ENCODE results near the gene PAPPA.

PAPPA gene

GRCh38 chr9:116247791-116248374, 94.3 kb downstream of the PAPPA start:
- Histone ChIP-seq H3K36me3 (replicated peaks) (peaks cover 42% of the 10 kb centered on the region), H3K27ac (no peak overlapping the region), H3K27me3 (replicated peaks) (no peaks in the 10 kb centered on the region), H3K4me3 (ENCODE audit: low read depth, low read length) (no peak overlapping the region)
- TF ChIP-seq CTCF (IDR thresholded peaks at IDR 0.05; ENCODE audit: low read depth, low read length, missing control alignments): no peak
- DNase-seq: no peak
- in situ Hi-C loops (cut with HindIII; ENCODE audit: low pct_ligation_motif_present, low sequenced_read_pairs): no loop called here

- Histone ChIP-seq H3K27ac (no peak overlapping the region), H3K36me3 (replicated peaks) (peaks cover 39% of the 10 kb centered on the region), H3K27me3 (replicated peaks) (no peaks in the 10 kb centered on the region), H3K4me3 (ENCODE audit: low read depth, low read length) (no peak overlapping the region)
- no peak for TF ChIP-seq CTCF (IDR thresholded peaks at IDR 0.05; ENCODE audit: low read depth, low read length, missing control alignments)
- no peak for DNase-seq
- in situ Hi-C loops (cut with HindIII; ENCODE audit: low pct_ligation_motif_present, low sequenced_read_pairs): no loop called here
Measured at GRCh38 chr9:116250891-116251290, 97.3 kb downstream of the PAPPA start.

GRCh38 chr9:116251366-116251765, 97.8 kb downstream of the PAPPA start:
- DNase-seq: no peak
- TF ChIP-seq CTCF (IDR thresholded peaks at IDR 0.05; ENCODE audit: low read depth, low read length, missing control alignments): no peak
- Histone ChIP-seq H3K27ac (no peak overlapping the region), H3K27me3 (replicated peaks) (no peaks in the 10 kb centered on the region), H3K4me3 (ENCODE audit: low read depth, low read length) (no peak overlapping the region), H3K36me3 (replicated peaks) (peaks cover 39% of the 10 kb centered on the region)
- in situ Hi-C loops (cut with HindIII; ENCODE audit: low pct_ligation_motif_present, low sequenced_read_pairs): no loop called here

- no peak for TF ChIP-seq CTCF (IDR thresholded peaks at IDR 0.05; ENCODE audit: low read depth, low read length, missing control alignments)
- H3K4me3 ChIP-seq (ENCODE audit: low read depth, low read length): no peak overlapping the region
- H3K27me3 ChIP-seq (replicated peaks): no peaks in the 10 kb centered on the region
- in situ Hi-C loops (cut with HindIII; ENCODE audit: low pct_ligation_motif_present, low sequenced_read_pairs): no loop called here
- DNase-seq: no peak
- peaks cover 5% of the 10 kb centered on the region for H3K36me3 ChIP-seq (replicated peaks)
- no peak overlapping the region for H3K27ac ChIP-seq
Measured at GRCh38 chr9:116260531-116260930, 106.9 kb downstream of the PAPPA start.

- in situ Hi-C loops (cut with HindIII; ENCODE audit: low pct_ligation_motif_present, low sequenced_read_pairs): no loop called here
- no peak for TF ChIP-seq CTCF (IDR thresholded peaks at IDR 0.05; ENCODE audit: low read depth, low read length, missing control alignments)
- no peaks in the 10 kb centered on the region for H3K27me3 ChIP-seq (replicated peaks)
Measured at GRCh38 chr9:116262448-116262847, 108.9 kb downstream of the PAPPA start.

GRCh38 chr9:116264361-116264760, 110.8 kb downstream of the PAPPA start:
- TF ChIP-seq CTCF (IDR thresholded peaks at IDR 0.05; ENCODE audit: low read depth, low read length, missing control alignments): no peak
- Histone ChIP-seq H3K27me3 (replicated peaks) (no peaks in the 10 kb centered on the region), H3K36me3 (replicated peaks) (peaks cover 20% of the 10 kb centered on the region), H3K27ac (no peak overlapping the region), H3K4me3 (ENCODE audit: low read depth, low read length) (no peak overlapping the region)
- no peak for DNase-seq
- in situ Hi-C loops (cut with HindIII; ENCODE audit: low pct_ligation_motif_present, low sequenced_read_pairs): no loop called here

More at GRCh38 chr9:116262448-116262847, 108.9 kb downstream of the PAPPA start:
- H3K27ac ChIP-seq: no peak overlapping the region
- DNase-seq: no peak
- peaks cover 14% of the 10 kb centered on the region for H3K36me3 ChIP-seq (replicated peaks)
- H3K4me3 ChIP-seq (ENCODE audit: low read depth, low read length): no peak overlapping the region

Data from brain microvascular endothelial cell (primary cell).